BE2C (cell line): ENCODE measurements around the gene TERT.

Experiments
- DNase-seq: peaks from one replicate; pipeline ENCODE4 v3.0.0-alpha.2; 2020
- H3K27me3 ChIP-seq: fragments of 250-450 bp; sonication (Bioruptor Pico); 2 replicates; pipeline ENCODE4 v1.5.1; 2020; ENCODE audit warnings: mild to moderate bottlenecking
- H3K36me3 ChIP-seq: fragments of 250-450 bp; sonication (Bioruptor Pico); 2 replicates; pipeline ENCODE4 v1.5.1; 2020; ENCODE audit warnings: mild to moderate bottlenecking
- H3K4me1 ChIP-seq: fragments of 250-450 bp; sonication (Bioruptor Pico); 2 replicates; pipeline ENCODE4 v1.5.1; 2020
- H3K4me3 ChIP-seq: 2 replicates; pipeline ENCODE4 v1.5.1; 2011; ENCODE audit warnings: low read depth, low read length
- H3K9me3 ChIP-seq: fragments of 250-450 bp; sonication (Bioruptor Pico); 2 replicates; pipeline ENCODE4 v1.5.1; 2020
- CTCF ChIP-seq: IDR thresholded peaks from 2 replicates; pipeline ENCODE4 v1.5.1; 2012; ENCODE audit warnings: mild to moderate bottlenecking, low read depth, low read length

The TERT gene

DNA sequence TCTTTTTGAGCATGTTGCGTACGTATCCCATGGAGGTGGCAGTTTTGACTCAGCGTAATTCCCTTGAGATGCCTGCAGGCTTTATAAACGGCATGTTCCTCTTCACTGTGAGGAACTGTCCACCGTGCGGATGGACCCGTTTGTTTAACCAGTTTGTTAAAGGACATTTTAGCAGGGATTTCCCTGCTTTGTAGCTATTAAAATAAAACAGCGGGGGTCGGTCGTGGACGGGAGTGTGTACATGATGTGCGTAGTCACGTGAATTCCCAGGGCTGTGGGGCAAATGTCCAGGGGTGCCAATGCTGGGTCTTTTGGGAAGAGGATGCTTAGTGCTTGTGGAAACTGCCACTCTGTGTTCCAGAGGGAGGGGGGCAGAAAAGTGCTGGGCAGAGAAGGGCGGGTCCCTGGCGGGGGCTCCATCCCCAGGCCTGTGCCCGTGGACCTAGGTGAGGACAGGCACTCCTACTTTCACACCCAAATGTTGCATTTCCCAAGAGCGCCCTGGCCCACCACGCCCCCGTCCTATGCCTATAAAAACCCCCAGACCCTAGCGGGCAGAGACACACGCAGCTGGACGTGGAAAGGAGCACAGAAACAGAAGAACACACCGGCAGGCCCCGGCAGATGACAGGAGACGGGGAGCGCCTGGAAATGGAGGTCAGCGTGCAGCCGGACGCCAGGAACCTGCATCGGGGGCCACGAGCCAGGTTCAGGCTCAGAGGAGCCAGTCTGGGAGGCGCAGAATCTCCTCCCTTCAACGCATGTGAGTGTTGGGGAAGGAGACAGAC, 4.0 kb upstream of the TERT start:
- Histone ChIP-seq H3K9me3 (no peaks in the 10 kb centered on the region), H3K4me1 (no peaks in the 10 kb centered on the region), H3K36me3 (no peaks in the 10 kb centered on the region), H3K4me3 (no peak overlapping the region), H3K27me3 (peaks cover 2% of the 10 kb centered on the region; the same call in 1 of the 2 replicates)
- TF ChIP-seq CTCF, result no peak
- DNase-seq, result no peak

GRCh38 chr5:1298067-1298551, 3.2 kb upstream of the TERT start:
- no peaks in the 10 kb centered on the region for H3K36me3 ChIP-seq
- H3K4me3 ChIP-seq, result no peak overlapping the region
- TF ChIP-seq CTCF, result no peak
- H3K27me3 ChIP-seq, result no peaks in the 10 kb centered on the region
- H3K4me1 ChIP-seq, result no peaks in the 10 kb centered on the region
- no peak for DNase-seq
- H3K9me3 ChIP-seq, result no peaks in the 10 kb centered on the region

- Histone ChIP-seq H3K4me3 (no peak overlapping the region), H3K36me3 (no peaks in the 10 kb centered on the region), H3K4me1 (no peaks in the 10 kb centered on the region), H3K9me3 (no peaks in the 10 kb centered on the region), H3K27me3 (no peaks in the 10 kb centered on the region)
- DNase-seq, result no peak
- no peak for TF ChIP-seq CTCF
Observed at GRCh38 chr5:1297243-1297642, 2.4 kb upstream of the TERT start.

DNA sequence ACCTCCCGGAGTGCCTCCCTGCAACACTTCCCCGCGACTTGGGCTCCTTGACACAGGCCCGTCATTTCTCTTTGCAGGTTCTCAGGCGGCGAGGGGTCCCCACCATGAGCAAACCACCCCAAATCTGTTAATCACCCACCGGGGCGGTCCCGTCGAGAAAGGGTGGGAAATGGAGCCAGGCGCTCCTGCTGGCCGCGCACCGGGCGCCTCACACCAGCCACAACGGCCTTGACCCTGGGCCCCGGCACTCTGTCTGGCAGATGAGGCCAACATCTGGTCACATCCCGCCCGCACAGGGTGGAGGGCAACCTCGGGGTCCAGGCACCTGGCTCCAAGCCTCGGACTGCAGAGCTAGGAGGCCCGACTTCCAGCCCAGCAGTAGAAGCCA, 776 bp upstream of the TERT start:
- no peaks in the 10 kb centered on the region for H3K27me3 ChIP-seq
- no peak for TF ChIP-seq CTCF
- H3K36me3 ChIP-seq, result no peaks in the 10 kb centered on the region
- no peaks in the 10 kb centered on the region for H3K4me1 ChIP-seq
- DNase-seq, result no peak
- H3K9me3 ChIP-seq, result no peaks in the 10 kb centered on the region
- no peak overlapping the region for H3K4me3 ChIP-seq

GRCh38 chr5:1294206-1294834, 548 bp downstream of the TERT start:
- TF ChIP-seq CTCF, result no peak
- Histone ChIP-seq H3K4me3 (no peak overlapping the region), H3K4me1 (no peaks in the 10 kb centered on the region), H3K27me3 (no peaks in the 10 kb centered on the region), H3K36me3 (no peaks in the 10 kb centered on the region), H3K9me3 (no peaks in the 10 kb centered on the region)
- DNase-seq, result no peak
